Adrenal gland (tissue), 5 donors: ENCODE measurements around the gene BNC2.

Experiments used
- CTCF ChIP-seq, 6 experiments: fragments of 450-650 bp in 4 of 6; fragments of 200-600 bp in 2 of 6; sonication (generic) in 1 of 6; IDR thresholded peaks; 1 replicate in 5 of 6; 2 replicates in 1 of 6; pipeline versions ENCODE4 v1.5.1 to v1.8.0; 2016 to 2021; ENCODE audit warnings: antibody characterized with exemption in 6 of 6, mild to moderate bottlenecking in 2 of 6, moderate library complexity in 1 of 6
- POLR2A ChIP-seq, 2 donors: fragments of 450-650 bp; IDR thresholded peaks; one replicate each; pipeline ENCODE4 v1.6.1; 2017; ENCODE audit warnings: antibody characterized with exemption in 2 of 2, mild to moderate bottlenecking in 2 of 2, moderate library complexity in 1 of 2
- donor health status: DM: no; HTN: no; CAD: no.

- TF ChIP-seq CTCF (IDR thresholded peaks at IDR 0.05) (no peak), POLR2A (IDR thresholded peaks at IDR 0.05) (no peak)
Measured at GRCh38 chr9:16593746-16594145, 276.7 kb downstream of the BNC2 start.
